SU-DHL-6 (cell line): ENCODE data around the gene NTSR2.

Experiments used
- H2AFZ ChIP-seq: fragments of 200-600 bp; sonication (generic); 2 replicates; pipeline ENCODE4 v1.6.1; 2014; ENCODE audit warnings: low read depth, mild to moderate bottlenecking, moderate library complexity, mixed read lengths, antibody characterized with exemption, low read length; ENCODE audit not compliant: severe bottlenecking
- H3F3A ChIP-seq: fragments of 200-600 bp; shearing (Covaris generic); 2 replicates; pipeline ENCODE4 v1.6.0; 2016; ENCODE audit warnings: antibody characterized with exemption, mild to moderate bottlenecking; ENCODE audit not compliant: insufficient read depth
- H3K27ac ChIP-seq: fragments of 200-600 bp; sonication (generic); 2 replicates; pipeline ENCODE4 v1.5.1; 2016; ENCODE audit warnings: low read depth, mild to moderate bottlenecking, low read length, moderate library complexity, mixed read lengths
- H3K27me3 ChIP-seq: fragments of 200-600 bp; sonication (generic), shearing (Covaris generic); 2 replicates; pipeline ENCODE4 v1.6.0; 2014; ENCODE audit warnings: mild to moderate bottlenecking, low read length
- H3K36me3 ChIP-seq: fragments of 200-600 bp; sonication (generic); 2 replicates; pipeline ENCODE4 v1.6.1; 2014; ENCODE audit warnings: mild to moderate bottlenecking, low read length, mixed read lengths
- H3K4me2 ChIP-seq: fragments of 300-600, 200-600 bp; shearing (Covaris generic), sonication (generic); 2 replicates; pipeline ENCODE4 v1.6.0; 2014; ENCODE audit warnings: low read length, low read depth, mild to moderate bottlenecking; ENCODE audit not compliant: poor library complexity, severe bottlenecking
- H3K4me3 ChIP-seq: fragments of 200-600 bp; sonication (generic); 2 replicates; pipeline ENCODE4 v1.5.1; 2014; ENCODE audit warnings: antibody characterized with exemption, low read length, mild to moderate bottlenecking, mixed read lengths; ENCODE audit not compliant: insufficient read depth, poor library complexity, severe bottlenecking
- H3K79me2 ChIP-seq: fragments of 200-600 bp; sonication (generic); 2 replicates; pipeline ENCODE4 v1.6.1; 2014; ENCODE audit warnings: mild to moderate bottlenecking, low read length, moderate library complexity; ENCODE audit not compliant: insufficient read depth
- H3K9ac ChIP-seq: fragments of 200-600 bp; sonication (generic); 2 replicates; pipeline ENCODE4 v1.7.0; 2014; ENCODE audit warnings: mild to moderate bottlenecking, low read length
- H3K9me2 ChIP-seq: fragments of 200-600 bp; sonication (generic); replicated peaks from 2 replicates; pipeline ENCODE4 v1.6.1; 2014; ENCODE audit warnings: low read length; ENCODE audit not compliant: insufficient read depth
- H3K9me3 ChIP-seq: fragments of 200-600 bp; sonication (generic); 2 replicates; pipeline ENCODE4 v1.6.1; 2014; ENCODE audit warnings: low read length, mixed read lengths; ENCODE audit not compliant: insufficient read depth
- H4K20me1 ChIP-seq: fragments of 200-600 bp; sonication (generic); 2 replicates; pipeline ENCODE4 v1.6.1; 2014; ENCODE audit warnings: low read depth, mild to moderate bottlenecking, antibody characterized with exemption, low read length, moderate library complexity, mixed read lengths
- CTCF ChIP-seq: fragments of 200-600 bp; sonication (generic); IDR thresholded peaks from one replicate; pipeline ENCODE4 v1.5.1; 2017; ENCODE audit warnings: antibody characterized with exemption, mild to moderate bottlenecking, low read length, moderate library complexity; ENCODE audit not compliant: insufficient read depth, poor library complexity, severe bottlenecking
- EZH2phosphoT487 ChIP-seq: fragments of 200-600 bp; sonication (generic), shearing (Covaris generic); conservative IDR thresholded peaks from 2 replicates; pipeline ENCODE4 v1.6.1; 2018; ENCODE audit warnings: mild to moderate bottlenecking, antibody characterized with exemption, low read length, moderate library complexity, mixed read lengths

NTSR2 gene

GRCh38 chr2:11696736-11697102, 26.7 kb upstream of the NTSR2 start:
- Histone ChIP-seq H3K9me3 (no peaks in the 10 kb centered on the region), H3K27ac (no peak overlapping the region), H3K4me2 (no peak overlapping the region), H3F3A (no peaks in the 10 kb centered on the region), H3K79me2 (no peaks in the 10 kb centered on the region), H3K27me3 (no peaks in the 10 kb centered on the region), H2AFZ (no peak overlapping the region), H3K4me3 (no peak overlapping the region), H4K20me1 (no peaks in the 10 kb centered on the region), H3K36me3 (no peaks in the 10 kb centered on the region), H3K9me2 (no peaks in the 10 kb centered on the region), H3K9ac (no peak overlapping the region)
- TF ChIP-seq CTCF (no peak), EZH2phosphoT487 (no peak)

GRCh38 chr2:11695576-11695975, 25.6 kb upstream of the NTSR2 start:
- no peak for TF ChIP-seq EZH2phosphoT487
- TF ChIP-seq CTCF: no peak
- Histone ChIP-seq H3K4me3 (no peak overlapping the region), H3K27ac (no peak overlapping the region), H3K36me3 (no peaks in the 10 kb centered on the region), H3K9ac (no peak overlapping the region), H3K79me2 (no peaks in the 10 kb centered on the region), H4K20me1 (no peaks in the 10 kb centered on the region), H3K27me3 (no peaks in the 10 kb centered on the region), H3K9me3 (no peaks in the 10 kb centered on the region), H3K9me2 (no peaks in the 10 kb centered on the region), H3F3A (no peaks in the 10 kb centered on the region), H3K4me2 (no peak overlapping the region), H2AFZ (no peak overlapping the region)

GRCh38 chr2:11692966-11693521, 23.0 kb upstream of the NTSR2 start:
- Histone ChIP-seq H3K27ac (no peak overlapping the region), H2AFZ (no peak overlapping the region), H3K9me2 (no peaks in the 10 kb centered on the region), H3K79me2 (no peaks in the 10 kb centered on the region), H3K4me3 (no peak overlapping the region), H3K36me3 (no peaks in the 10 kb centered on the region), H3K9ac (no peak overlapping the region), H3K27me3 (no peaks in the 10 kb centered on the region), H3K9me3 (no peaks in the 10 kb centered on the region), H4K20me1 (no peaks in the 10 kb centered on the region), H3F3A (no peaks in the 10 kb centered on the region), H3K4me2 (no peak overlapping the region)
- TF ChIP-seq CTCF (peak; percentile 73), EZH2phosphoT487 (no peak)
